Upper lobe of right lung (tissue), 1 donor: ENCODE results near the gene IL12RB2. TPM values are rescaled to one million over a fixed set of nuclear protein-coding genes. Genes with fewer than 3 reads are reported as not detected.

Experiments used
- ATAC-seq: fragments of 200-7000 bp; cut with Tn5 transposase; one replicate; pipeline ENCODE4 v1.9.1; 2020; ENCODE audit warnings: mild to moderate bottlenecking, moderate library complexity
- DNase-seq: peaks from one replicate; pipeline ENCODE4 v3.0.0-alpha.2; 2020
- H3K27ac ChIP-seq: fragments of 200-600 bp; one replicate; pipeline ENCODE4 v1.8.0; 2022
- H3K27me3 ChIP-seq: fragments of 200-600 bp; one replicate; pipeline ENCODE4 v1.8.0; 2022; ENCODE audit warnings: mild to moderate bottlenecking
- H3K36me3 ChIP-seq: fragments of 200-600 bp; one replicate; pipeline ENCODE4 v1.8.0; 2022
- H3K4me1 ChIP-seq: fragments of 200-600 bp; one replicate; pipeline ENCODE4 v1.8.0; 2022
- H3K4me3 ChIP-seq: fragments of 200-600 bp; one replicate; pipeline ENCODE4 v1.8.0; 2022; ENCODE audit warnings: mild to moderate bottlenecking
- H3K9me3 ChIP-seq: fragments of 200-600 bp; one replicate; pipeline ENCODE4 v1.8.0; 2022
- intact Hi-C: fragments of 100-400 bp; cut with DNase I; formaldehyde crosslinking; loops from one replicate; pipeline ENCODE4 v1.11.0; 2022
- total RNA-seq: library from RNA; stranded (reverse); fragmentation: NEBNext Ultra II Directional; extraction: Animal tissue kit (Norgen Biotek cat#: 25700); gene quantifications from one replicate; pipeline ENCODE4 v1.2.1, GENCODE V29; 2021
- TF ChIP-seq, protein P1 (sequence below): fragments of 200-600 bp; IDR thresholded peaks from one replicate; pipeline ENCODE4 v1.8.0; 2022; ENCODE audit warnings: antibody characterized with exemption
- donor health status: DM: no; HTN: yes; CAD: no; lungs with severe emphysema.

IL12RB2 gene
- total RNA-seq, 1 donor from 2014 or later = 0.87 TPM

DNA sequence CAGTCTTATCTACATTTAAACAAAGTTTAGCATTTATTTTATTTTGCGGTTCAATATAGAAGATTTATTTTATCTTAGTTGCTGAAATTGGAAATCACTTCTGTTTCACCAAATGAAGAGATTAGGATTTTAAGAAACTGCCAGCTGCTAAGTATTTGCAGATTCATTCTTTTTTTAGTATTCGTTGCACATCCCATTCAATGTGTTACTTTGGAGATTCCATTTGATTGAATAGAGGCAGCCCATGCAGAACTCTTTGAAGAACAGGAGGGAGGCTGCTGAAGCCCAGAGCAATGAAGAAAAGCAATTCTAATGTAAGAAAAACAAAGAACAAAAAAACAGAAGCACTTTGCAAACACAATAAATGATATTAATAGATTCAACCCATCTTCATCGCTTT is 38.6 kb upstream of the IL12RB2 start:
- intact Hi-C loops = no loop called here
- DNase-seq (no peak), ATAC-seq (no peak)
- Histone ChIP-seq H3K4me3 (no peak overlapping the region), H3K4me1 (no peaks in the 10 kb centered on the region), H3K36me3 (no peaks in the 10 kb centered on the region), H3K27me3 (no peaks in the 10 kb centered on the region), H3K27ac (no peak overlapping the region), H3K9me3 (no peaks in the 10 kb centered on the region)
- TF ChIP-seq, protein P1, sequence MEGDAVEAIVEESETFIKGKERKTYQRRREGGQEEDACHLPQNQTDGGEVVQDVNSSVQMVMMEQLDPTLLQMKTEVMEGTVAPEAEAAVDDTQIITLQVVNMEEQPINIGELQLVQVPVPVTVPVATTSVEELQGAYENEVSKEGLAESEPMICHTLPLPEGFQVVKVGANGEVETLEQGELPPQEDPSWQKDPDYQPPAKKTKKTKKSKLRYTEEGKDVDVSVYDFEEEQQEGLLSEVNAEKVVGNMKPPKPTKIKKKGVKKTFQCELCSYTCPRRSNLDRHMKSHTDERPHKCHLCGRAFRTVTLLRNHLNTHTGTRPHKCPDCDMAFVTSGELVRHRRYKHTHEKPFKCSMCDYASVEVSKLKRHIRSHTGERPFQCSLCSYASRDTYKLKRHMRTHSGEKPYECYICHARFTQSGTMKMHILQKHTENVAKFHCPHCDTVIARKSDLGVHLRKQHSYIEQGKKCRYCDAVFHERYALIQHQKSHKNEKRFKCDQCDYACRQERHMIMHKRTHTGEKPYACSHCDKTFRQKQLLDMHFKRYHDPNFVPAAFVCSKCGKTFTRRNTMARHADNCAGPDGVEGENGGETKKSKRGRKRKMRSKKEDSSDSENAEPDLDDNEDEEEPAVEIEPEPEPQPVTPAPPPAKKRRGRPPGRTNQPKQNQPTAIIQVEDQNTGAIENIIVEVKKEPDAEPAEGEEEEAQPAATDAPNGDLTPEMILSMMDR = no peak

DNA sequence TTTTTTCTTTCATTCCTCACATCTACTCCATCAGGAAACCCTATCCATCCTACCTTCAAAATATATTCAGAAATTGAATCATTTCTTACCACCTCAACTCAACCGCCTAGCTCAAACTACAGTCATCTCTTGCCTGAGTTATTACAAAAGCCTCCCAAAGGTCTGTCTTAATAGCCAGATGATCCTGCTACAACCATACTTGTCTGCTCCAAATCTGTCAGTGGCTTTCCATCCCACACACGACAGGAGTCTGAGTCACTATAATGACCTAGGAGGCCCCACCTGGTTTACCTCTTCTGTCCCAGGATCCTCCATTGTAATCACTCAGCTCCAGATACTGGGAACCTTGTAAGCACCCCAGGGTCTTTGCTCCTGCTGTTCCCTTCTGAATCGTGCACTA is 37.1 kb upstream of the IL12RB2 start:
- no peak for ATAC-seq
- intact Hi-C loops = no loop called here
- H3K36me3 ChIP-seq = no peaks in the 10 kb centered on the region
- H3K4me1 ChIP-seq = no peaks in the 10 kb centered on the region
- no peak for DNase-seq
- H3K4me3 ChIP-seq = no peak overlapping the region
- TF ChIP-seq, protein P1 = no peak
- H3K9me3 ChIP-seq = no peaks in the 10 kb centered on the region
- H3K27ac ChIP-seq = no peak overlapping the region
- H3K27me3 ChIP-seq = no peaks in the 10 kb centered on the region

DNA sequence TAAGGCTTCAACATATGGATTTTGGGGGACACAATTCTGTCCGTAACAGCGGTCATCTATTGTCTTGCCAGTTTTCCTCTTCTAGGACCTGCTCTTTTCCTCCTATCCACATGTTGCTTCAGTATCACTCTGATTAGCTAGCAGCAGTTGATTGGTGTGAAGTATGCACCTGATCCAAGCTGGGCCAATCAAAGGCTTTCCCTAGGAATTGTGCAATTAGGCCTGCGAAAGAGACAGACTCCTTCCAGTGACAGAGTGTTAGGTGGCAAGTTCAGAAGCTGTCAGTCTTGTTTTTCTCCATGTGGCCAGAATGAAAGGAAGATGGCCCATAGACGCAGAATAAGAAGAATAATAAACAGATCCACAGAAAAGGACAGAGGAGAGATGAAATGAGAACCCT is 34.1 kb upstream of the IL12RB2 start:
- TF ChIP-seq, protein P1 = no peak
- no peak for DNase-seq
- H3K36me3 ChIP-seq = no peaks in the 10 kb centered on the region
- no peak for ATAC-seq
- no peaks in the 10 kb centered on the region for H3K27me3 ChIP-seq
- no peak overlapping the region for H3K4me3 ChIP-seq
- no peaks in the 10 kb centered on the region for H3K9me3 ChIP-seq
- H3K27ac ChIP-seq = no peak overlapping the region
- intact Hi-C loops = no loop called here
- no peaks in the 10 kb centered on the region for H3K4me1 ChIP-seq

DNA sequence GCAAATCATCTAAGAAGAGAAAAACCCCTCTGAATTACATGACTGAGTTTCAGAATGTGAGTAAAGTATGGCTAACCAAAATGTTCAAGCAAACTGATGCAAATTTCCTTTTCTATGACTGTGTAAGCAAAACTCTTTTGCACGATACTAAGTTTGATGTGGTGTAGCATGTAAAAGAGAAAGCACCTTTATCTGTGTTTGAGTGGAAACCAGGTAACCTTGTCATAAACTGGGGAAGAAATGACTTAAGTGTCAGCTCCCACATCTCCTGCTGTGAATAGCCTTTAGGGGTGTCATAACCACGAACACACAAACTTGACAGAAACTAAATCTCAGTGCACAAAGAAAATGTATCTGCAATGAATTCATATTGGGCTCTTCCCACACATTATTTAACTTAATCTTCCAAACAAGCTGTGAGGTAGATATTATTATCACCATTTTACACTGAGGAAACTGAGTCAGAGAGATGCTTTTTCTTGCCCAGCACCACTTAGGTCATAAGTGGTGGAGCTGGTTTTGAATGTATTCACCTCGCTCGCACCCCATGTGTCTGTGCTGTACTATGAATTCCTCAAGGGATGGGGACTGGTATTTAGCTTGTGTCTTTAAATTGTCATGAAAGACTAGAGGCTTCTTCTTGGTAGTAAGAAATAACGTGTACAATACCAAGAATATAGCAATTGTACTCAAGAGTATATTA is 32.9 kb upstream of the IL12RB2 start:
- no peak for DNase-seq
- Histone ChIP-seq H3K27ac (no peak overlapping the region), H3K36me3 (no peaks in the 10 kb centered on the region), H3K4me1 (no peaks in the 10 kb centered on the region), H3K27me3 (no peaks in the 10 kb centered on the region), H3K9me3 (no peaks in the 10 kb centered on the region), H3K4me3 (no peak overlapping the region)
- ATAC-seq = no peak
- intact Hi-C loops = no loop called here
- TF ChIP-seq, protein P1 = no peak

DNA sequence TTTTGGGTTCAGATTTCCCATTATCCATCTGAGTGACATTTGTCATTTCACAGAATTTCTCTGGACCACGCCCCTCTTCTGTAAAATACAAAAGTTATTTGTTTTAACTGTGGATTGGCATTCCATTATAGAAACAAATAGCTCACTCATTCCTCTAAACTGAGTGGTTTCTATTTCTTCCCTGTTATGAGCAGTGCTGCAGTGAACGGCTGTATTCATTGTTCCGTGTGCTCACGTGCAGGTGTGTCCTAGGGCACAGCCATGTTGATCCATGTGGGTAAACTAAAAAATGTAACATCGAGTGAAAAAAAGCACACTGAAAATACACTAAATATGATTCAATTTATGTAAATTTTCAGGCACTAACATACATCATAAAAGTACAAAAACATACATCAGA is 27.0 kb upstream of the IL12RB2 start:
- Histone ChIP-seq H3K27me3 (no peaks in the 10 kb centered on the region), H3K36me3 (no peaks in the 10 kb centered on the region), H3K4me1 (no peaks in the 10 kb centered on the region), H3K27ac (no peak overlapping the region), H3K4me3 (no peak overlapping the region), H3K9me3 (no peaks in the 10 kb centered on the region)
- intact Hi-C loops = no loop called here
- ATAC-seq = no peak
- no peak for DNase-seq
- TF ChIP-seq, protein P1 = no peak

DNA sequence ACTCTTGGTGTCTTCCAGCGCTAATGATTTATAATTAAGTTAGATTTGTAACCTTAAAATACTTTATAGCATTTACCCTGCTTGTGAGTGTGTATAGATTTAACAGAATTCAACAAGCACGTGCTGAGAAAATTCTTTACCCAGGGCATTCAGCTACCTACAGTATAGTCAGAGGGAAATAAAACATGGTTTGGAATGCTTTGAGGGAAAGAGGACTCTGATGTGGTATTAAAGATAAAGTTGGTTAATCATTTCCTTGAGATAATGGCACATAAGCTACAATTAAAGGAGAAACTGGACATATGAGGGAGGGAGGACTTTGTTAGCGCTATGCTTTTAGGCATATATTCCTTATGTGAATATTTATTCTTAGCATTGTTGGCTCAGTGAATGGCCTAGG is 26.4 kb upstream of the IL12RB2 start:
- no peak for DNase-seq
- H3K27ac ChIP-seq = no peak overlapping the region
- intact Hi-C loops = no loop called here
- H3K4me3 ChIP-seq = no peak overlapping the region
- no peaks in the 10 kb centered on the region for H3K36me3 ChIP-seq
- TF ChIP-seq, protein P1 = no peak
- ATAC-seq = no peak
- H3K9me3 ChIP-seq = no peaks in the 10 kb centered on the region
- no peaks in the 10 kb centered on the region for H3K4me1 ChIP-seq
- no peaks in the 10 kb centered on the region for H3K27me3 ChIP-seq
